CD4-positive, CD25-positive, alpha-beta regulatory T cell (primary cell): Measurements from ENCODE around the gene NFAT5. TPM values are rescaled to one million over a fixed set of nuclear protein-coding genes. Genes with fewer than 3 reads are reported as not detected.
"Not testable (repeated sequence)": the region's sequence is repeated elsewhere in the genome, so short reads cannot be mapped to it uniquely, and the experiment has no call there.

Experiments
- ATAC-seq, 2 donors: fragments of 150-1000 bp; cut with Tn5 transposase; one replicate each; pipeline ENCODE4 v1.10.0; 2021; ENCODE audit warnings: low read depth in 2 of 2, moderate number of reproducible peaks in 2 of 2, moderate library complexity in 1 of 2
- DNase-seq, 3 donors: peaks; one replicate each; pipeline versions ENCODE4 v3.0.0 to v3.0.0-alpha.2; 2012 to 2022; ENCODE audit warnings: mixed read lengths in 1 of 3
- H3K27ac ChIP-seq: one replicate; pipeline ENCODE4 v1.7.0; 2013; ENCODE audit warnings: mild to moderate bottlenecking, low read length; ENCODE audit not compliant: insufficient read depth, poor library complexity, severe bottlenecking
- H3K27me3 ChIP-seq: one replicate; pipeline ENCODE4 v1.7.0; 2013; ENCODE audit warnings: low read length; ENCODE audit not compliant: control insufficient read depth, insufficient read depth
- H3K36me3 ChIP-seq: one replicate; pipeline ENCODE4 v1.7.0; 2013; ENCODE audit warnings: mild to moderate bottlenecking, low read length, moderate library complexity; ENCODE audit not compliant: control insufficient read depth, insufficient read depth
- H3K4me1 ChIP-seq: 2 replicates; pipeline ENCODE4 v1.7.0; 2013; ENCODE audit warnings: mild to moderate bottlenecking, low read length; ENCODE audit not compliant: insufficient read depth, control insufficient read depth, poor library complexity, severe bottlenecking
- H3K4me3 ChIP-seq: one replicate; pipeline ENCODE4 v1.7.0; 2013; ENCODE audit warnings: low read depth, mild to moderate bottlenecking, low read length, moderate library complexity
- H3K9me3 ChIP-seq, 2 experiments: 1 replicate in 1 of 2; 2 replicates in 1 of 2; pipeline ENCODE4 v1.7.0; 2013; ENCODE audit warnings: low read length in 2 of 2, mild to moderate bottlenecking in 1 of 2, moderate library complexity in 1 of 2; ENCODE audit not compliant: control insufficient read depth in 2 of 2
- H3K27ac Mint-ChIP-seq, 3 donors: one replicate each; pipeline ENCODE4 v1.8.0; 2020 to 2022; ENCODE audit warnings: mild to moderate bottlenecking in 3 of 3, mixed read lengths in 3 of 3, moderate library complexity in 2 of 3
- H3K27me3 Mint-ChIP-seq: one replicate; pipeline ENCODE4 v1.8.0; 2022; ENCODE audit warnings: mild to moderate bottlenecking, mixed read lengths
- H3K36me3 Mint-ChIP-seq: one replicate; pipeline ENCODE4 v1.8.0; 2020; ENCODE audit warnings: mixed read lengths
- H3K4me1 Mint-ChIP-seq, 4 donors: one replicate each; pipeline ENCODE4 v1.8.0; 2020 to 2022; ENCODE audit warnings: mixed read lengths in 4 of 4, mild to moderate bottlenecking in 1 of 4
- H3K4me3 Mint-ChIP-seq, 4 donors: one replicate each; pipeline ENCODE4 v1.8.0; 2020 to 2022; ENCODE audit warnings: mild to moderate bottlenecking in 4 of 4, mixed read lengths in 4 of 4, moderate library complexity in 3 of 4
- H3K9me3 Mint-ChIP-seq, 7 donors: one replicate each; pipeline ENCODE4 v1.8.0; 2020 to 2022; ENCODE audit warnings: mixed read lengths in 7 of 7, mild to moderate bottlenecking in 3 of 7, moderate library complexity in 2 of 7
- polyA plus RNA-seq, 4 donors: library from polyadenylated mRNA; unstranded; fragments of 300-500 nt; fragmentation: Illumina TruSeq; gene quantifications; one replicate each; pipeline ENCODE4 v1.2.3, GENCODE V29; 2021
- total RNA-seq: library from RNA; stranded (reverse); gene quantifications from one replicate; pipeline ENCODE4 v1.2.3, GENCODE V29; 2022

NFAT5 gene
- total and polyA plus RNA-seq, 5 donors from 2014 or later: 7.0 to 57.6 (median 12.0) TPM

GRCh38 chr16:69538808-69539207, 27.0 kb upstream of the NFAT5 start:
- no peaks in the 10 kb centered on the region for H3K36me3 ChIP-seq
- H3K27ac Mint-ChIP-seq: peak overlapping the region in 1 of 3 donors; percentile 1
- no peak overlapping the region for H3K4me3 Mint-ChIP-seq
- H3K27ac ChIP-seq: no peak overlapping the region
- no peaks in the 10 kb centered on the region for H3K4me1 ChIP-seq
- ATAC-seq: no peak
- H3K27me3 ChIP-seq: no peaks in the 10 kb centered on the region
- H3K4me1 Mint-ChIP-seq: no peaks in the 10 kb centered on the region
- H3K36me3 Mint-ChIP-seq: no peaks in the 10 kb centered on the region
- no peak for DNase-seq
- no peaks in the 10 kb centered on the region for H3K9me3 ChIP-seq
- H3K27me3 Mint-ChIP-seq: peaks cover 9% of the 10 kb centered on the region
- H3K4me3 ChIP-seq: no peak overlapping the region
- no peaks in the 10 kb centered on the region for H3K9me3 Mint-ChIP-seq

- Mint-ChIP-seq H3K27ac (no peak overlapping the region), H3K27me3 (peaks cover 10% of the 10 kb centered on the region), H3K4me1 (no peaks in the 10 kb centered on the region), H3K36me3 (no peaks in the 10 kb centered on the region), H3K9me3 (no peaks in the 10 kb centered on the region), H3K4me3 (no peak overlapping the region)
- H3K4me1 ChIP-seq: no peaks in the 10 kb centered on the region
- no peak for DNase-seq
- no peaks in the 10 kb centered on the region for H3K9me3 ChIP-seq
- no peaks in the 10 kb centered on the region for H3K36me3 ChIP-seq
- ATAC-seq: no peak
- no peaks in the 10 kb centered on the region for H3K27me3 ChIP-seq
- no peak overlapping the region for H3K4me3 ChIP-seq
- no peak overlapping the region for H3K27ac ChIP-seq
Observed at GRCh38 chr16:69542974-69543373, 22.8 kb upstream of the NFAT5 start.

- Histone ChIP-seq H3K27me3 (no peaks in the 10 kb centered on the region), H3K36me3 (no peaks in the 10 kb centered on the region), H3K4me1 (no peaks in the 10 kb centered on the region), H3K4me3 (no peak overlapping the region), H3K27ac (no peak overlapping the region), H3K9me3 (no peaks in the 10 kb centered on the region)
- ATAC-seq (no peak), DNase-seq (no peak)
- no peaks in the 10 kb centered on the region for H3K36me3 Mint-ChIP-seq
- H3K27me3 Mint-ChIP-seq: peaks cover 10% of the 10 kb centered on the region
- no peak overlapping the region for H3K4me3 Mint-ChIP-seq
- no peak overlapping the region for H3K27ac Mint-ChIP-seq
- H3K9me3 Mint-ChIP-seq: no peaks in the 10 kb centered on the region
- no peaks in the 10 kb centered on the region for H3K4me1 Mint-ChIP-seq
Observed at GRCh38 chr16:69544088-69544487, 21.7 kb upstream of the NFAT5 start.

- H3K4me1 ChIP-seq, H3K4me3 Mint-ChIP-seq, H3K9me3 Mint-ChIP-seq, H3K36me3 Mint-ChIP-seq, H3K36me3 ChIP-seq, H3K27ac ChIP-seq, H3K4me3 ChIP-seq, ATAC-seq, H3K9me3 ChIP-seq, H3K27me3 ChIP-seq, DNase-seq, H3K27ac Mint-ChIP-seq, H3K4me1 Mint-ChIP-seq: not testable (repeated sequence)
- H3K27me3 Mint-ChIP-seq: peaks cover 15% of the 10 kb centered on the region
Observed at GRCh38 chr16:69546663-69547062, 19.1 kb upstream of the NFAT5 start.

- H3K4me3 Mint-ChIP-seq: no peak overlapping the region
- peaks cover 5% of the 10 kb centered on the region for H3K27me3 Mint-ChIP-seq
- ATAC-seq (no peak), DNase-seq (no peak)
- Histone ChIP-seq H3K27ac (no peak overlapping the region), H3K9me3 (no peaks in the 10 kb centered on the region), H3K4me1 (peaks cover 3% of the 10 kb centered on the region), H3K36me3 (no peaks in the 10 kb centered on the region), H3K4me3 (no peak overlapping the region), H3K27me3 (no peaks in the 10 kb centered on the region)
- H3K9me3 Mint-ChIP-seq: peaks cover 0 to 2% (median 0%) of the 10 kb centered on the region in 7 donors
- no peak overlapping the region for H3K27ac Mint-ChIP-seq
- H3K4me1 Mint-ChIP-seq: peaks cover 0 to 14% (median 5%) of the 10 kb centered on the region in 4 donors
- H3K36me3 Mint-ChIP-seq: no peaks in the 10 kb centered on the region
Observed at GRCh38 chr16:69553332-69553731, 12.4 kb upstream of the NFAT5 start.

GRCh38 chr16:69554495-69554894, 11.3 kb upstream of the NFAT5 start:
- Mint-ChIP-seq H3K27ac (no peak overlapping the region), H3K9me3 (peaks cover 0 to 2% (median 0%) of the 10 kb centered on the region in 7 donors), H3K4me1 (peaks cover 0 to 14% (median 5%) of the 10 kb centered on the region in 4 donors), H3K4me3 (no peak overlapping the region), H3K36me3 (no peaks in the 10 kb centered on the region), H3K27me3 (peaks cover 5% of the 10 kb centered on the region)
- Histone ChIP-seq H3K4me3 (no peak overlapping the region), H3K27ac (no peak overlapping the region), H3K4me1 (peaks cover 3% of the 10 kb centered on the region), H3K36me3 (no peaks in the 10 kb centered on the region), H3K9me3 (no peaks in the 10 kb centered on the region), H3K27me3 (no peaks in the 10 kb centered on the region)
- ATAC-seq (no peak), DNase-seq (no peak)

GRCh38 chr16:69555437-69555836, 10.3 kb upstream of the NFAT5 start:
- Histone ChIP-seq H3K36me3 (no peaks in the 10 kb centered on the region), H3K27ac (no peak overlapping the region), H3K4me3 (no peak overlapping the region), H3K9me3 (no peaks in the 10 kb centered on the region), H3K27me3 (no peaks in the 10 kb centered on the region), H3K4me1 (peaks cover 3% of the 10 kb centered on the region)
- Mint-ChIP-seq H3K27ac (no peak overlapping the region), H3K27me3 (peaks cover 4% of the 10 kb centered on the region), H3K36me3 (no peaks in the 10 kb centered on the region), H3K4me3 (no peak overlapping the region), H3K9me3 (peaks cover 0 to 2% (median 0%) of the 10 kb centered on the region in 7 donors), H3K4me1 (peaks cover 0 to 14% (median 5%) of the 10 kb centered on the region in 4 donors)
- ATAC-seq (no peak), DNase-seq (no peak)

GRCh38 chr16:69555867-69556266, 9.9 kb upstream of the NFAT5 start:
- H3K27ac Mint-ChIP-seq: no peak overlapping the region
- ATAC-seq (no peak), DNase-seq (no peak)
- peaks cover 3% of the 10 kb centered on the region for H3K4me1 ChIP-seq
- H3K27me3 Mint-ChIP-seq: peaks cover under 1% of the 10 kb centered on the region
- no peak overlapping the region for H3K27ac ChIP-seq
- H3K4me3 ChIP-seq: no peak overlapping the region
- no peaks in the 10 kb centered on the region for H3K36me3 Mint-ChIP-seq
- no peaks in the 10 kb centered on the region for H3K27me3 ChIP-seq
- H3K4me3 Mint-ChIP-seq: no peak overlapping the region
- no peaks in the 10 kb centered on the region for H3K9me3 ChIP-seq
- peaks cover 0 to 2% (median 0%) of the 10 kb centered on the region in 7 donors for H3K9me3 Mint-ChIP-seq
- no peaks in the 10 kb centered on the region for H3K36me3 ChIP-seq
- H3K4me1 Mint-ChIP-seq: peaks cover 0 to 19% (median 5%) of the 10 kb centered on the region in 4 donors
